H9 (cell line): Measurements from ENCODE around the gene SLC17A9. TPM values are rescaled to one million over a fixed set of nuclear protein-coding genes. Genes with fewer than 3 reads are reported as not detected.

ENCODE experiments used
- DNase-seq: peaks from one replicate; pipeline ENCODE4 v3.0.0-alpha.2; 2017
- H2AFZ ChIP-seq: one replicate; pipeline ENCODE4 v1.6.1; 2013; ENCODE audit warnings: mild to moderate bottlenecking, low read length, control low read depth, moderate library complexity
- H2AK5ac ChIP-seq: 2 replicates; pipeline ENCODE4 v1.6.1; 2013; ENCODE audit warnings: low read length, control low read depth, mixed read lengths; ENCODE audit not compliant: insufficient read length
- H2BK120ac ChIP-seq: one replicate; pipeline ENCODE4 v1.6.1; 2013; ENCODE audit warnings: low read depth, mild to moderate bottlenecking, low read length, control low read depth, inconsistent platforms; ENCODE audit not compliant: poor library complexity, severe bottlenecking
- H2BK12ac ChIP-seq: 2 replicates; pipeline ENCODE4 v1.6.1; 2013; ENCODE audit warnings: low read length, control low read depth, mixed read lengths, low read depth; ENCODE audit not compliant: insufficient read length
- H2BK15ac ChIP-seq: 2 replicates; pipeline ENCODE4 v1.6.1; 2013; ENCODE audit warnings: low read depth, low read length, control low read depth
- H2BK20ac ChIP-seq: one replicate; pipeline ENCODE4 v1.6.1; 2013; ENCODE audit warnings: low read depth, mild to moderate bottlenecking, low read length, control low read depth, inconsistent platforms; ENCODE audit not compliant: poor library complexity, severe bottlenecking
- H2BK5ac ChIP-seq: 2 replicates; pipeline ENCODE4 v1.6.1; 2013; ENCODE audit warnings: low read length, control low read depth, mixed read lengths; ENCODE audit not compliant: insufficient read length
- H3K14ac ChIP-seq: 2 replicates; pipeline ENCODE4 v1.6.1; 2013; ENCODE audit warnings: low read length, control low read depth; ENCODE audit not compliant: insufficient read depth
- H3K18ac ChIP-seq: 2 replicates; pipeline ENCODE4 v1.6.1; 2013; ENCODE audit warnings: low read depth, mild to moderate bottlenecking, mixed read lengths, low read length, control low read depth; ENCODE audit not compliant: insufficient read length
- H3K23ac ChIP-seq: 2 replicates; pipeline ENCODE4 v1.6.1; 2013; ENCODE audit warnings: low read length, control low read depth, mixed read lengths, low read depth; ENCODE audit not compliant: insufficient read length
- H3K23me2 ChIP-seq: 2 replicates; pipeline ENCODE4 v1.6.1; 2013; ENCODE audit warnings: low read depth, mild to moderate bottlenecking, mixed read lengths, low read length, control low read depth; ENCODE audit not compliant: insufficient read length, poor library complexity, severe bottlenecking
- H3K27ac ChIP-seq: 2 replicates; pipeline ENCODE4 v1.5.1; 2013; ENCODE audit warnings: low read length, control low read depth, mixed read lengths, low read depth; ENCODE audit not compliant: insufficient read length
- H3K27me3 ChIP-seq: 2 replicates; pipeline ENCODE4 v1.6.1; 2013; ENCODE audit warnings: low read length, control low read depth, inconsistent platforms; ENCODE audit not compliant: insufficient read depth
- H3K4ac ChIP-seq: 2 replicates; pipeline ENCODE4 v1.6.1; 2013; ENCODE audit warnings: low read depth, mild to moderate bottlenecking, control low read depth, inconsistent platforms, low read length, moderate library complexity
- H3K4me1 ChIP-seq: 2 replicates; pipeline ENCODE4 v1.6.1; 2013; ENCODE audit warnings: low read length, control low read depth, inconsistent platforms; ENCODE audit not compliant: insufficient read depth
- H3K4me2 ChIP-seq: 2 replicates; pipeline ENCODE4 v1.6.1; 2013; ENCODE audit warnings: low read length, control low read depth, mixed read lengths; ENCODE audit not compliant: insufficient read length, insufficient read depth
- H3K56ac ChIP-seq: 2 replicates; pipeline ENCODE4 v1.6.1; 2013; ENCODE audit warnings: low read depth, mild to moderate bottlenecking, mixed read lengths, low read length, control low read depth; ENCODE audit not compliant: insufficient read length
- H3K79me1 ChIP-seq: 2 replicates; pipeline ENCODE4 v1.6.1; 2013; ENCODE audit warnings: low read depth, mild to moderate bottlenecking, moderate library complexity, low read length, control low read depth, inconsistent platforms; ENCODE audit not compliant: insufficient read depth, poor library complexity, severe bottlenecking
- H3K79me2 ChIP-seq: 2 replicates; pipeline ENCODE4 v1.6.1; 2013; ENCODE audit warnings: low read length, control low read depth, inconsistent platforms; ENCODE audit not compliant: insufficient read depth
- H3K9ac ChIP-seq: 2 replicates; pipeline ENCODE4 v1.6.1; 2013; ENCODE audit warnings: low read length, control low read depth, mixed read lengths; ENCODE audit not compliant: insufficient read length; ENCODE audit errors: extremely low read depth
- H3K9me3 ChIP-seq: one replicate; pipeline ENCODE4 v1.6.1; 2013; ENCODE audit warnings: low read depth, low read length, inconsistent platforms; ENCODE audit not compliant: control insufficient read depth
- H3T11ph ChIP-seq: one replicate; pipeline ENCODE4 v1.6.1; 2013; ENCODE audit warnings: mild to moderate bottlenecking, low read length, control low read depth, inconsistent platforms
- H4K20me1 ChIP-seq: one replicate; pipeline ENCODE4 v1.6.1; 2013; ENCODE audit not compliant: control insufficient read depth, insufficient read length, insufficient read depth
- H4K5ac ChIP-seq: 2 replicates; pipeline ENCODE4 v1.6.1; 2013; ENCODE audit warnings: low read depth, mild to moderate bottlenecking, mixed read lengths, low read length, control low read depth; ENCODE audit not compliant: insufficient read length
- H4K8ac ChIP-seq: replicated peaks from 2 replicates; pipeline ENCODE4 v1.6.1; 2013; ENCODE audit warnings: low read length, control low read depth, mixed read lengths, low read depth; ENCODE audit not compliant: insufficient read length
- H4K91ac ChIP-seq: 2 replicates; pipeline ENCODE4 v1.6.1; 2013; ENCODE audit warnings: low read depth, mild to moderate bottlenecking, moderate library complexity, mixed read lengths, low read length, control low read depth; ENCODE audit not compliant: insufficient read length
- H3K27ac Mint-ChIP-seq, 3 experiments: 2 replicates in 2 of 3; 3 replicates in 1 of 3; pipeline ENCODE4 v1.8.0; 2020 to 2021; ENCODE audit warnings: mixed read lengths in 3 of 3, mild to moderate bottlenecking in 1 of 3, moderate library complexity in 1 of 3
- H3K27me3 Mint-ChIP-seq: 2 replicates; pipeline ENCODE4 v1.8.0; 2021; ENCODE audit warnings: low read depth, mild to moderate bottlenecking, moderate library complexity, mixed read lengths
- H3K36me3 Mint-ChIP-seq, 3 experiments: 2 replicates in 2 of 3; 3 replicates in 1 of 3; pipeline ENCODE4 v1.8.0; 2020 to 2021; ENCODE audit warnings: low read depth in 3 of 3, mixed read lengths in 3 of 3; ENCODE audit not compliant: insufficient read depth in 1 of 3
- H3K4me1 Mint-ChIP-seq, 2 experiments: 2 replicates each; pipeline ENCODE4 v1.8.0; 2020; ENCODE audit warnings: mixed read lengths in 2 of 2
- H3K4me3 Mint-ChIP-seq, 2 experiments: 2 replicates in 1 of 2; 3 replicates in 1 of 2; pipeline ENCODE4 v1.8.0; 2020 to 2021; ENCODE audit warnings: mild to moderate bottlenecking in 2 of 2, mixed read lengths in 2 of 2, moderate library complexity in 1 of 2
- H3K9me3 Mint-ChIP-seq, 2 experiments: 2 replicates in 1 of 2; 3 replicates in 1 of 2; pipeline ENCODE4 v1.8.0; 2020; ENCODE audit warnings: mild to moderate bottlenecking in 2 of 2, mixed read lengths in 2 of 2, moderate library complexity in 1 of 2
- WGBS: extraction: QIAGEN DNeasy Blood & Tissue Kit; methylation state at CpG from one replicate; pipeline ENCODE4 v1.1.7; 2013; ENCODE audit warnings: missing lambda C conversion rate, low lambda C conversion rate, mixed read lengths; ENCODE audit not compliant: insufficient read length; ENCODE audit errors: extremely low coverage; 5-methylcytosine and 5-hydroxymethylcytosine counted together
- total RNA-seq: library from RNA; stranded (reverse); gene quantifications from 2 replicates; pipeline ENCODE4 v1.2.1, GENCODE V29; 2021
- TF ChIP-seq, protein P1 (sequence below): fragments of 200-600 bp; sonication (generic); conservative IDR thresholded peaks from 3 replicates; pipeline ENCODE4 v1.8.0; 2021; ENCODE audit warnings: antibody characterized with exemption, mild to moderate bottlenecking

Gene SLC17A9
- total RNA-seq, 1 experiment from 2014 or later: 20.9 TPM

DNA sequence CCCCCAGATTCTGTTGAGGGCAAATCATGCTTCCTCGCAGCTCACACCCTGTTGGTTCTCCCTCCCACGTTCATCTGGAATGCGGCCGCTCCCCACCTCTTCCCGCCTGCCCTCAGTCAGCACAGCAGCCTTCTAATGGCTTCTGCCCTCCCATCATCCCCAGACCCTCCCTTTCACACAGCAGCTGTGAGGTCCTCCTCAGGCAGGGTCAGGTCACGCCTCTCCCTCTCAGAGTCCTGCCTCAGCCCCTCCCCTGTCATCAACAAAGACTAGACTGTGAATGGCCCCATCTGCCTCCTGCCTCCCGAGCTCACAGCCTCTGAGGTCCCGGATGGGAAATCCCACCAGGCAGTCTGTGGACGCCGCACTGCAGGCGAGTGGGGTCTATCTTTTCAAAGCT, 62.2 kb downstream of the SLC17A9 start:
- H3K14ac ChIP-seq: no peak overlapping the region
- TF ChIP-seq, protein P1, sequence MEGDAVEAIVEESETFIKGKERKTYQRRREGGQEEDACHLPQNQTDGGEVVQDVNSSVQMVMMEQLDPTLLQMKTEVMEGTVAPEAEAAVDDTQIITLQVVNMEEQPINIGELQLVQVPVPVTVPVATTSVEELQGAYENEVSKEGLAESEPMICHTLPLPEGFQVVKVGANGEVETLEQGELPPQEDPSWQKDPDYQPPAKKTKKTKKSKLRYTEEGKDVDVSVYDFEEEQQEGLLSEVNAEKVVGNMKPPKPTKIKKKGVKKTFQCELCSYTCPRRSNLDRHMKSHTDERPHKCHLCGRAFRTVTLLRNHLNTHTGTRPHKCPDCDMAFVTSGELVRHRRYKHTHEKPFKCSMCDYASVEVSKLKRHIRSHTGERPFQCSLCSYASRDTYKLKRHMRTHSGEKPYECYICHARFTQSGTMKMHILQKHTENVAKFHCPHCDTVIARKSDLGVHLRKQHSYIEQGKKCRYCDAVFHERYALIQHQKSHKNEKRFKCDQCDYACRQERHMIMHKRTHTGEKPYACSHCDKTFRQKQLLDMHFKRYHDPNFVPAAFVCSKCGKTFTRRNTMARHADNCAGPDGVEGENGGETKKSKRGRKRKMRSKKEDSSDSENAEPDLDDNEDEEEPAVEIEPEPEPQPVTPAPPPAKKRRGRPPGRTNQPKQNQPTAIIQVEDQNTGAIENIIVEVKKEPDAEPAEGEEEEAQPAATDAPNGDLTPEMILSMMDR: no peak
- no peak overlapping the region for H4K8ac ChIP-seq
- no peak overlapping the region for H4K91ac ChIP-seq
- H3K4ac ChIP-seq: no peak overlapping the region
- no peak overlapping the region for H2BK120ac ChIP-seq
- peak overlapping the region; percentile 1 for H3K4me2 ChIP-seq
- no peak overlapping the region for H2BK5ac ChIP-seq
- no peak overlapping the region for H3K56ac ChIP-seq
- H3K27ac ChIP-seq: no peak overlapping the region
- no peaks in the 10 kb centered on the region for H3K9me3 ChIP-seq
- no peak overlapping the region for H3K9ac ChIP-seq
- Mint-ChIP-seq H3K9me3 (peaks cover 25 to 27% of the 10 kb centered on the region in 2 experiments), H3K4me1 (peaks cover 21 to 27% of the 10 kb centered on the region in 2 experiments), H3K4me3 (peak overlapping the region; percentile 49 to 73), H3K27me3 (peaks cover 53% of the 10 kb centered on the region), H3K36me3 (peaks cover 10 to 28% (median 13%) of the 10 kb centered on the region in 3 experiments), H3K27ac (no peak overlapping the region)
- no peaks in the 10 kb centered on the region for H3K23me2 ChIP-seq
- no peak overlapping the region for H2AK5ac ChIP-seq
- H3K4me1 ChIP-seq: no peaks in the 10 kb centered on the region; the same call in 1 of the 2 replicates
- H4K5ac ChIP-seq: no peak overlapping the region
- no peak overlapping the region for H2BK15ac ChIP-seq
- no peak overlapping the region for H3T11ph ChIP-seq
- no peaks in the 10 kb centered on the region for H3K79me2 ChIP-seq
- no peak overlapping the region for H2BK12ac ChIP-seq
- H3K23ac ChIP-seq: no peak overlapping the region
- peak; percentile 97 for DNase-seq
- no peaks in the 10 kb centered on the region for H3K79me1 ChIP-seq
- H2BK20ac ChIP-seq: no peak overlapping the region
- no peaks in the 10 kb centered on the region for H3K27me3 ChIP-seq
- no peaks in the 10 kb centered on the region for H4K20me1 ChIP-seq
- no peak overlapping the region for H2AFZ ChIP-seq
- H3K18ac ChIP-seq: no peak overlapping the region
- WGBS: no CpG with 5 or more reads among the region's 11 CpGs
